Stimulated activated CD8-positive, alpha-beta memory T cell treated with anti-CD3 and anti-CD28 coated beads, Interleukin-15, amount 100 ng/mL, for 48 hours (primary cell): ENCODE measurements around the gene SHTN1.

Experiments used
- DNase-seq, 2 donors: peaks; one replicate each; pipeline ENCODE4 v3.0.0-alpha.2; 2020; ENCODE audit warnings: low read depth in 2 of 2

The SHTN1 gene

GRCh38 chr10:116918583-116918982 is 86.4 kb downstream of the SHTN1 start:
- DNase-seq, result no peak

GRCh38 chr10:116917481-116917880 is 87.5 kb downstream of the SHTN1 start:
- no peak for DNase-seq

- DNase-seq, result no peak
Measured at GRCh38 chr10:116915340-116915739, 89.6 kb downstream of the SHTN1 start.

GRCh38 chr10:116913695-116914094 is 91.3 kb downstream of the SHTN1 start:
- no peak for DNase-seq

GRCh38 chr10:116912162-116912561 is 92.8 kb downstream of the SHTN1 start:
- no peak for DNase-seq

GRCh38 chr10:116910910-116911309 is 94.1 kb downstream of the SHTN1 start:
- DNase-seq, result no peak

GRCh38 chr10:116909307-116909706 is 95.7 kb downstream of the SHTN1 start:
- DNase-seq, result no peak

- DNase-seq, result no peak
Measured at GRCh38 chr10:116907245-116907987, 97.6 kb downstream of the SHTN1 start.

GRCh38 chr10:116905845-116906210 is 99.2 kb downstream of the SHTN1 start:
- no peak for DNase-seq

GRCh38 chr10:116899626-116900025 is 105.4 kb downstream of the SHTN1 start:
- no peak for DNase-seq

- DNase-seq, result no peak
Measured at GRCh38 chr10:116893686-116894037, 111.3 kb downstream of the SHTN1 start.

- DNase-seq, result no peak
Measured at GRCh38 chr10:116892907-116893685, 111.9 kb downstream of the SHTN1 start.

GRCh38 chr10:116891208-116891607 is 113.8 kb downstream of the SHTN1 start:
- no peak for DNase-seq

- DNase-seq, result no peak
Measured at GRCh38 chr10:116889066-116889465, 115.9 kb downstream of the SHTN1 start.

GRCh38 chr10:116888380-116889055 is 116.5 kb downstream of the SHTN1 start:
- DNase-seq, result no peak

- no peak for DNase-seq
Measured at GRCh38 chr10:116886772-116887171, 118.2 kb downstream of the SHTN1 start.

GRCh38 chr10:116882639-116883038 is 122.3 kb downstream of the SHTN1 start:
- no peak for DNase-seq

GRCh38 chr10:116880716-116881482 is 124.1 kb downstream of the SHTN1 start:
- DNase-seq, result no peak

- no peak for DNase-seq
Measured at GRCh38 chr10:116879817-116880216, 125.2 kb downstream of the SHTN1 start.

GRCh38 chr10:116878123-116878522 is 126.9 kb downstream of the SHTN1 start:
- no peak for DNase-seq

GRCh38 chr10:116877391-116877790 is 127.6 kb downstream of the SHTN1 start:
- no peak for DNase-seq

- no peak for DNase-seq
Measured at GRCh38 chr10:116875897-116876296, 129.1 kb downstream of the SHTN1 start.
